Measurements from ENCODE around the gene PSMG3.

- no peak for TF ChIP-seq POLR2A (IDR thresholded peaks at IDR 0.05)
- TF ChIP-seq CTCF (IDR thresholded peaks at IDR 0.05): no peak
Measured at GRCh38 chr7:1548438-1548831, 21.4 kb downstream of the PSMG3 start.

All from prostate gland (tissue), 2 donors.